Neural crest cell (in vitro differentiated cells): ENCODE measurements around the gene ZFYVE19. TPM values are rescaled to one million over a fixed set of nuclear protein-coding genes. Genes with fewer than 3 reads are reported as not detected.
A peak's percentile ranks its signal among the peaks of the same experiment; 100 is the strongest.

Experiments
- DNase-seq: peaks from one replicate; pipeline ENCODE4 v3.0.0; 2021; ENCODE audit warnings: low read depth, mixed read lengths, low spot score
- H3K27ac Mint-ChIP-seq: one replicate; pipeline ENCODE4 v1.8.0; 2021; ENCODE audit warnings: mild to moderate bottlenecking, mixed read lengths; ENCODE audit not compliant: unreplicated experiment
- H3K27me3 Mint-ChIP-seq: 2 replicates; pipeline ENCODE4 v1.8.0; 2021; ENCODE audit warnings: low read depth, mild to moderate bottlenecking, mixed read lengths
- H3K36me3 Mint-ChIP-seq: 2 replicates; pipeline ENCODE4 v1.8.0; 2021; ENCODE audit warnings: low read depth, mild to moderate bottlenecking, mixed read lengths
- H3K4me1 Mint-ChIP-seq: 2 replicates; pipeline ENCODE4 v1.8.0; 2021; ENCODE audit warnings: mixed read lengths
- H3K4me3 Mint-ChIP-seq: one replicate; pipeline ENCODE4 v1.8.0; 2021; ENCODE audit warnings: mild to moderate bottlenecking, mixed read lengths
- H3K9me3 Mint-ChIP-seq: 2 replicates; pipeline ENCODE4 v1.8.0; 2021; ENCODE audit warnings: mixed read lengths
- CTCF ChIP-seq: fragments of 200-600 bp; sonication (generic); conservative IDR thresholded peaks from 2 replicates; pipeline ENCODE4 v1.5.0; 2021; ENCODE audit warnings: antibody characterized with exemption, mild to moderate bottlenecking
- long read RNA-seq: library from polyadenylated mRNA; unstranded; transcript quantifications from one replicate; pipeline ENCODE4 v2.0.0, GENCODE V29; 2020
- total RNA-seq: library from RNA; stranded (reverse); gene quantifications from 2 replicates; pipeline ENCODE4 v1.2.1, GENCODE V29; 2021

Gene ZFYVE19, protein sequence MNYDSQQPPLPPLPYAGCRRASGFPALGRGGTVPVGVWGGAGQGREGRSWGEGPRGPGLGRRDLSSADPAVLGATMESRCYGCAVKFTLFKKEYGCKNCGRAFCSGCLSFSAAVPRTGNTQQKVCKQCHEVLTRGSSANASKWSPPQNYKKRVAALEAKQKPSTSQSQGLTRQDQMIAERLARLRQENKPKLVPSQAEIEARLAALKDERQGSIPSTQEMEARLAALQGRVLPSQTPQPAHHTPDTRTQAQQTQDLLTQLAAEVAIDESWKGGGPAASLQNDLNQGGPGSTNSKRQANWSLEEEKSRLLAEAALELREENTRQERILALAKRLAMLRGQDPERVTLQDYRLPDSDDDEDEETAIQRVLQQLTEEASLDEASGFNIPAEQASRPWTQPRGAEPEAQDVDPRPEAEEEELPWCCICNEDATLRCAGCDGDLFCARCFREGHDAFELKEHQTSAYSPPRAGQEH
- 24.2 and 25.5 TPM in 2 replicates for total RNA-seq
- long read RNA-seq, transcript ZFYVE19-203 (11 exons, 2,775 nt): major isoform, 10 of 25 reads
- long read RNA-seq, transcript ZFYVE19-201 (10 exons, 1,555 nt): minor isoform, 6 of 25 reads
- long read RNA-seq, partial matches to known transcripts: 6 of 25 reads
- long read RNA-seq, other reads (novel, unspliced or antisense): 2 of 25 reads

- Mint-ChIP-seq H3K27ac (peak within 1 kb of the TSS; percentile 97), H3K27me3 (no peaks in the 10 kb centered on the region), H3K36me3 (no peaks in the 10 kb centered on the region), H3K9me3 (no peaks in the 10 kb centered on the region), H3K4me1 (peaks cover 23% of the 10 kb centered on the region), H3K4me3 (peak within 1 kb of the TSS; percentile 93)
- TF ChIP-seq CTCF: peak; percentile 30
- DNase-seq: peak; percentile 89
Observed at GRCh38 chr15:40807028-40807887, at the start of gene ZFYVE19, which contains the start of gene DNAJC17. Gene ZFYVE19, plus strand, starts transcription at chr15:40807089. Its CDS starts 501 bp downstream, at chr15:40807590. Gene DNAJC17, minus strand, starts transcription at chr15:40807473. Its CDS starts 27 bp downstream, at chr15:40807446.

- peaks cover 32% of the 10 kb centered on the region for H3K4me1 Mint-ChIP-seq
- no peak for DNase-seq
- H3K4me3 Mint-ChIP-seq: peak overlapping the region; percentile 32
Observed at GRCh38 chr15:40759961-40760360, 46.9 kb upstream of the ZFYVE19 start.

DNA sequence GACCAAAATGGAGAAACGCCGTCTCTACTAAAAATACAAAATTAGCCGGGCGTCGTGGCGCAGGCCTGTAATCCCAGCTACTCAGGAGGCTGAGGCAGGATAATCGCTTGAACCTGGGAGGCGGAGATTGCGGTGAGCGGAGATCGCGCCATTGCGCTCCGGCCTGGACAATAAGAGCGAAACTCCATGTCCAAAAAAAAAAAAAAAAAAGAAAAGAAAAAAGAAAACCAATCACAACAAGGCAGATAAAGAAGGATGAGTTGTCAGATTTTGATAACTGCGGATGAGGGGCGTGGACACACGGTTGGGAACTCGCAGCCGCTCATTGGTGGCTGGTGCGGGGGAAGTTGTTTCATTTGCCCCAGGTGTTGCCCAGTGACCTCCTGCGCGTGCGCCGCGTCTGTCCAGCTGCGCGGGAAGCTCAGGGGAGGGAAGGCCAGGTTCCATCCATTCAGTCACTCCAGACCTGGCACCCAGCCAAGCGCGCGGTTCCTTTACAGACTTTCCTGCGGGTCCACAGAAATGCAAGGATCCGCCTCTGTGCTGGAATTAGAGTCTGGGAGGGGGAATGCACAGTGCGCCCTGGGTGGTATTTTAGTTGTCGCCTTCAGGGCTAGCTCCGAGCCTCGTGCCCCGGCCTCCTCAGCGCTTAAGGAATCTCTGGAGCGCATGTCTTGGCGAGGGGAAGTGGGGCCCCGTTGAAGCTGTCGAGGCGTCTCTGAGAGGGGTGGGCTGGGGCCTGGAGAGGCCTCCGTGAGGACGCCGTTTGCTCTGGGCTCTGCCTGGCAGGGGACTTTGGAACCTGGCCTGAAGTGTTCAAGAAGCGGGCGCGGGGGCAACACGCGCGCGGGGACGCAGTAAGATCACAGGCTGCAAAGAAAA is 43.7 kb upstream of the ZFYVE19 start:
- no peak overlapping the region for H3K27ac Mint-ChIP-seq
- no peak for TF ChIP-seq CTCF
- H3K36me3 Mint-ChIP-seq: no peaks in the 10 kb centered on the region
- H3K27me3 Mint-ChIP-seq: peaks cover 32% of the 10 kb centered on the region
- DNase-seq: no peak
- H3K9me3 Mint-ChIP-seq: no peaks in the 10 kb centered on the region
- H3K4me3 Mint-ChIP-seq: peak overlapping the region; percentile 86
- peaks cover 24% of the 10 kb centered on the region for H3K4me1 Mint-ChIP-seq

More at GRCh38 chr15:40759961-40760360, 46.9 kb upstream of the ZFYVE19 start:
- H3K27ac Mint-ChIP-seq: no peak overlapping the region
- no peaks in the 10 kb centered on the region for H3K9me3 Mint-ChIP-seq
- H3K36me3 Mint-ChIP-seq: no peaks in the 10 kb centered on the region
- H3K27me3 Mint-ChIP-seq: peaks cover 20% of the 10 kb centered on the region
- TF ChIP-seq CTCF: no peak

DNA sequence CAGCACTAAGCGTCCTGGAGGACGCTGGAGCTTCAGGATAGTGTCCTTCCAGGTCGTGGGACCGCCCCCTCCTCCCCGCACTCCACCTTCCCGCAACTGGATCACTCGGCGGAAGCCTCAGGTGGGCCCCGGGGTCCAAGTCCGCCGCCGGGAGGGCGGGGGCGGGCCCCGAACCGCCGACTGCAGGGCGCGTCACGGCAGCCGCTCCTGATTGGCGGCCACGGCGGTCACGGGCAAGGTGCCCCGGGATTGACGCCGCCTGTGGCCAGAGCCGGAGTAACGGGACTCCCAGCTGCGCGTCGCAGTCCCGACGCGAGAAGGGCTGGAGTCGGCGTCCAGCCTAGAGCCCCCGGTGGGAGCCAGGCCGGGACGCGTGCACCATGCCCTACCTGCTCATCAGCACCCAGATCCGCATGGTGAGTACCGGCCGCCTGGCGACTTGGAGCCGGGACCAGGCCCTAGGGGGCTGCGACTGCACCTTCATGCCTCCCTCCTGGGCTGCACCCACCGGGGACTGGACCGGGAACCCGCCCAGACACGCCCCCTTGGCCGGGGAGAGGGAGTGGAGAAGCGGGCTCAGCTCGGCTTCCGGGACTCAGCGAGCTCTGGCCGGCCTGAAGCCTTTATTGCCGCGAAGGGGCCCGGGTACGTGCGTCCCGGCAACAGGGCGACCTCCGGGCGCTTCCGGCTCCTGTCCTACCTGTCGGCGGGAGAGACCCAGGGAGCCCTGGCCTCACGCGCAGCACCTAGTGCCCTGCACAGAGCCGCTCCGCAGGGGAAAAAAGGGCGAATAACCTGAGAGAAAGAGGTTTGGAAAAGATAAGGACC is 42.9 kb upstream of the ZFYVE19 start, which contains the start of gene GCHFR:
Gene GCHFR, plus strand, starts transcription at position 268 of the 828 bp plus-strand sequence. Its CDS starts 113 bp downstream, at position 381.
- Mint-ChIP-seq H3K27me3 (peaks cover 32% of the 10 kb centered on the region), H3K4me1 (peaks cover 24% of the 10 kb centered on the region), H3K4me3 (peak within 1 kb of the TSS; percentile 86), H3K36me3 (no peaks in the 10 kb centered on the region), H3K27ac (no peak within 1 kb of the TSS), H3K9me3 (no peaks in the 10 kb centered on the region)
- DNase-seq: peak; percentile 62
- TF ChIP-seq CTCF: peak; percentile 53
